Neural crest cell (in vitro differentiated cells): ENCODE data around the gene HS3ST3B1. TPM values are rescaled to one million over a fixed set of nuclear protein-coding genes. Genes with fewer than 3 reads are reported as not detected.

Experiments
- DNase-seq: peaks from one replicate; pipeline ENCODE4 v3.0.0; 2021; ENCODE audit warnings: low read depth, mixed read lengths, low spot score
- H3K27ac Mint-ChIP-seq: one replicate; pipeline ENCODE4 v1.8.0; 2021; ENCODE audit warnings: mild to moderate bottlenecking, mixed read lengths; ENCODE audit not compliant: unreplicated experiment
- H3K27me3 Mint-ChIP-seq: 2 replicates; pipeline ENCODE4 v1.8.0; 2021; ENCODE audit warnings: low read depth, mild to moderate bottlenecking, mixed read lengths
- H3K36me3 Mint-ChIP-seq: 2 replicates; pipeline ENCODE4 v1.8.0; 2021; ENCODE audit warnings: low read depth, mild to moderate bottlenecking, mixed read lengths
- H3K4me1 Mint-ChIP-seq: 2 replicates; pipeline ENCODE4 v1.8.0; 2021; ENCODE audit warnings: mixed read lengths
- H3K4me3 Mint-ChIP-seq: one replicate; pipeline ENCODE4 v1.8.0; 2021; ENCODE audit warnings: mild to moderate bottlenecking, mixed read lengths
- H3K9me3 Mint-ChIP-seq: 2 replicates; pipeline ENCODE4 v1.8.0; 2021; ENCODE audit warnings: mixed read lengths
- CTCF ChIP-seq: fragments of 200-600 bp; sonication (generic); conservative IDR thresholded peaks from 2 replicates; pipeline ENCODE4 v1.5.0; 2021; ENCODE audit warnings: antibody characterized with exemption, mild to moderate bottlenecking
- long read RNA-seq: library from polyadenylated mRNA; unstranded; transcript quantifications from one replicate; pipeline ENCODE4 v2.0.0, GENCODE V29; 2020
- total RNA-seq: library from RNA; stranded (reverse); gene quantifications from 2 replicates; pipeline ENCODE4 v1.2.1, GENCODE V29; 2021

The HS3ST3B1 gene
- total RNA-seq: 57.0 and 58.3 TPM in 2 replicates
- long read RNA-seq, partial matches to known transcripts: 0 of 27 reads
- long read RNA-seq, other reads (novel, unspliced or antisense): 25 of 27 reads

DNA sequence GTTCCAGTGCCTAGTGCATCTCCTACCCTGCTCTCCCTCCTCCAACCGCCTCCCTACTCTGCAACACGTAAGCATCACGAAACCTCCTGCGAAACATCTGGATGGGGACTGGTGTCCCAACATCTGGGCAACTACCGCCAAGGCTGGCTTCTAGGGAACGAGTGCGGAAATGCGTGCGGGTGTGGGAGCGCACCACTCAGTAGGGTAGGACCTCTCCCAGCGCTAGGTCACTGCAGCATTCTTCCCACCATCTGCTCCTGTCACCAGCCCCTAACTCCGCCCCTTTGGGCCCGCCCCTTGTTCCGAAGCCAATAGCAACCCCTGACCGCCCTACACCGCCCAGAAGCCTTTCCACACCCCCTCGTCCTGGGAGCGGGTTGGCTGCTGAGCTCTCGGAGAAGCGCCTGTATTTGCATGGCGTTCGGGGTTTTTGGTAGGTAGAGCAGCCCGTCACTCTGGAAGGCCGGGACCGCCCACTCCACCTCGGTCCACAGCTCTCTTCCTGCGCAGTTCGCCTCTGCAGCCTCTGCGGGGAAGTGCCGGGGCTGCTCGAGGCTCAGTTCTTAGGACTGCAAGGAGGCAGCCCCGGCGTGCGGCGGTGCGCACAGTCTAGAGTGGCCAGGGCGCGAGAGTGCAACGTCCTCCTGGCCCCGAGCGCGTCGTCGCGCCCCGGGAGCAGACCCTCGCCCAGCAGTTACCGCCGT lies at the start of gene HS3ST3B1:
TSS of gene HS3ST3B1 (plus strand) at position 507 of the 704 bp plus-strand sequence. CDS start 438 bp downstream, outside the sequence.
- Mint-ChIP-seq H3K27me3 (peaks cover 66% of the 10 kb centered on the region), H3K36me3 (peaks cover 11% of the 10 kb centered on the region), H3K27ac (peak within 1 kb of the TSS; percentile 79), H3K9me3 (no peaks in the 10 kb centered on the region), H3K4me3 (peak within 1 kb of the TSS; percentile 94), H3K4me1 (peaks cover 66% of the 10 kb centered on the region)
- peak; percentile 98 for DNase-seq
- peak; percentile 49 for TF ChIP-seq CTCF

- H3K9me3 Mint-ChIP-seq: no peaks in the 10 kb centered on the region
- no peak overlapping the region for H3K27ac Mint-ChIP-seq
- DNase-seq: no peak
- H3K4me3 Mint-ChIP-seq: no peak overlapping the region
- TF ChIP-seq CTCF: no peak
- H3K4me1 Mint-ChIP-seq: no peaks in the 10 kb centered on the region
- no peaks in the 10 kb centered on the region for H3K27me3 Mint-ChIP-seq
- H3K36me3 Mint-ChIP-seq: no peaks in the 10 kb centered on the region
These were observed 39.5 kb upstream of the HS3ST3B1 start for GRCh38 chr17:14261406-14261805.

DNA sequence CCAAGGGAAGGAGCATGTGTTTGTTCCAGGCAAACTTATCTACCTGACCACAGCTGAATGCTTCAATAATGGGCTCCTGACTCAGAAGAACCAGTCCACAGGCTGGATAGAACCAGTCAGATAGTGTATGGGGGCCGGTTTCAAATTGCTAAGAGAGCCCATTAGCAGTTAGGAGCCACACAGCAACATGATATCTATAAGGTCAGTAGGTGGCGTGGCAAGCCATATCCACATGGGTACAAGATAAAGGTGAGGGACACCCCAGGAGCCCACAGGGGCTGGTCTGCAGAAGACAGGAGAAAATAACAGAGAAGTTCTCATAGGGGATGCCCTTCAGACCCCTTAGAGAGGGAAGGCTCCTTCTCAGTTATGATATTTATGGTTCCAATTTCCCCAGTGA lies 32.6 kb upstream of the HS3ST3B1 start:
- H3K36me3 Mint-ChIP-seq: no peaks in the 10 kb centered on the region
- H3K4me1 Mint-ChIP-seq: no peaks in the 10 kb centered on the region
- H3K27me3 Mint-ChIP-seq: no peaks in the 10 kb centered on the region
- no peaks in the 10 kb centered on the region for H3K9me3 Mint-ChIP-seq
- DNase-seq: no peak
- no peak for TF ChIP-seq CTCF
- H3K4me3 Mint-ChIP-seq: no peak overlapping the region
- H3K27ac Mint-ChIP-seq: no peak overlapping the region

DNA sequence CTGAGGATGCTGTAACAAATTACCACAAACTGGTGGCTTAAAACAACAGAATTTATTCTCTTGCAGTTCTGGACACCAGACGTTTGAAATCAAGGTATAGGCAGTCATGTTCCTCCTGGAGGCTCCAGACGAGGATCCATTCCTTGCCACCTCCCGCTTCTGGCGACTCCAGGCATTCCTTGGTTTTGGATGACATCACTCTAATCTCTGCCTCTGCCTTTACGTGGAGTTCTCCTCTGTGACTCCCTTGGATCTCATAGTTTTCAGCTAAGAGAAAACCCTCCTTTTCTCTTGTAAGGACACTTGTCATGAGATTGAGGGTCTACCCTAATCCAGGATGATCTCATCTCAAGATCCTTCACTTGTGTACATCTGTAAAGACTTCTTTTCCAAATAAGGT lies 31.4 kb upstream of the HS3ST3B1 start:
- TF ChIP-seq CTCF: no peak
- H3K9me3 Mint-ChIP-seq: peaks cover 3% of the 10 kb centered on the region
- H3K27me3 Mint-ChIP-seq: no peaks in the 10 kb centered on the region
- DNase-seq: no peak
- no peak overlapping the region for H3K4me3 Mint-ChIP-seq
- no peaks in the 10 kb centered on the region for H3K4me1 Mint-ChIP-seq
- no peak overlapping the region for H3K27ac Mint-ChIP-seq
- no peaks in the 10 kb centered on the region for H3K36me3 Mint-ChIP-seq

- peaks cover under 1% of the 10 kb centered on the region for H3K36me3 Mint-ChIP-seq
- no peaks in the 10 kb centered on the region for H3K27me3 Mint-ChIP-seq
- H3K4me1 Mint-ChIP-seq: no peaks in the 10 kb centered on the region
- H3K9me3 Mint-ChIP-seq: peaks cover 4% of the 10 kb centered on the region
- TF ChIP-seq CTCF: no peak
- H3K4me3 Mint-ChIP-seq: no peak overlapping the region
- H3K27ac Mint-ChIP-seq: no peak overlapping the region
- no peak for DNase-seq
These were observed 30.4 kb upstream of the HS3ST3B1 start for GRCh38 chr17:14270508-14270907.
